Natural killer cell (primary cell): ENCODE data around the gene DENND1A. TPM values are rescaled to one million over a fixed set of nuclear protein-coding genes. Genes with fewer than 3 reads are reported as not detected.

Source experiments
- ATAC-seq, 3 donors: fragments of 150-1000 bp in 2 of 3; fragments of 200-7000 bp in 1 of 3; cut with Tn5 transposase; 1 replicate in 1 of 3; 2 replicates in 2 of 3; pipeline ENCODE4 v1.10.0; 2021; ENCODE audit warnings: mild to moderate bottlenecking in 2 of 3, moderate library complexity in 2 of 3
- DNase-seq, 2 donors: peaks; one replicate each; pipeline versions ENCODE4 v3.0.0 to v3.0.0-alpha.2; 2013 to 2021; ENCODE audit warnings: mixed read lengths in 1 of 2
- H3K27ac ChIP-seq: one replicate; pipeline ENCODE4 v1.5.1; 2013; ENCODE audit warnings: mild to moderate bottlenecking, low read length
- H3K27me3 ChIP-seq: one replicate; pipeline ENCODE4 v1.6.1; 2013; ENCODE audit warnings: low read length; ENCODE audit not compliant: control insufficient read depth, insufficient read depth
- H3K36me3 ChIP-seq: one replicate; pipeline ENCODE4 v1.6.1; 2013; ENCODE audit warnings: low read length; ENCODE audit not compliant: control insufficient read depth, insufficient read depth
- H3K4me1 ChIP-seq: one replicate; pipeline ENCODE4 v1.6.1; 2013; ENCODE audit warnings: low read length; ENCODE audit not compliant: control insufficient read depth, insufficient read depth
- H3K4me3 ChIP-seq: one replicate; pipeline ENCODE4 v1.5.1; 2013; ENCODE audit warnings: low read length
- H3K9me3 ChIP-seq: one replicate; pipeline ENCODE4 v1.6.1; 2013; ENCODE audit warnings: low read length; ENCODE audit not compliant: control insufficient read depth, insufficient read depth
- H3K27ac Mint-ChIP-seq, 2 donors: one replicate each; pipeline ENCODE4 v1.8.0; 2022; ENCODE audit warnings: mild to moderate bottlenecking in 2 of 2, mixed read lengths in 2 of 2, moderate library complexity in 1 of 2
- H3K27me3 Mint-ChIP-seq, 2 donors: one replicate each; pipeline ENCODE4 v1.8.0; 2022; ENCODE audit warnings: low read depth in 2 of 2, mixed read lengths in 2 of 2
- H3K36me3 Mint-ChIP-seq: one replicate; pipeline ENCODE4 v1.8.0; 2022; ENCODE audit warnings: mixed read lengths
- H3K4me1 Mint-ChIP-seq, 2 donors: one replicate each; pipeline ENCODE4 v1.8.0; 2022; ENCODE audit warnings: mixed read lengths in 2 of 2
- H3K4me3 Mint-ChIP-seq: one replicate; pipeline ENCODE4 v1.8.0; 2022; ENCODE audit warnings: mild to moderate bottlenecking, moderate library complexity, mixed read lengths
- H3K9me3 Mint-ChIP-seq, 2 donors: one replicate each; pipeline ENCODE4 v1.8.0; 2022; ENCODE audit warnings: mixed read lengths in 2 of 2
- CTCF ChIP-seq: fragments of 200-600 bp; IDR thresholded peaks from one replicate; pipeline ENCODE4 v1.8.0; 2022; ENCODE audit warnings: antibody characterized with exemption
- WGBS: methylation state at CpG from one replicate; pipeline ENCODE4 v1.1.7; 2013; ENCODE audit warnings: missing lambda C conversion rate; ENCODE audit not compliant: insufficient coverage; 5-methylcytosine and 5-hydroxymethylcytosine counted together
- intact Hi-C: fragments of 100-400 bp; cut with micrococcal nuclease; formaldehyde crosslinking; loops from one replicate; pipeline ENCODE4 v1.14.2; 2022
- total RNA-seq, 4 donors: library from RNA; stranded (reverse); fragments of 120-200 nt in 1 of 4; gene quantifications; one replicate each; pipeline versions ENCODE4 v1.2.3 to v1.2.4, GENCODE V29; 2013 to 2022

Gene DENND1A
- total RNA-seq, 3 donors from 2014 or later (not counting 1 experiment from before 2014, with no cell fraction given): 27.8 to 37.6 (median 30.9) TPM

GRCh38 chr9:123757547-123757946, 172.4 kb downstream of the DENND1A start:
- no peaks in the 10 kb centered on the region for H3K4me1 ChIP-seq

GRCh38 chr9:123756484-123757106, 173.3 kb downstream of the DENND1A start:
- intact Hi-C loops: no loop called here
- no peaks in the 10 kb centered on the region for H3K4me1 ChIP-seq
- Mint-ChIP-seq H3K27ac (no peak overlapping the region), H3K9me3 (no peaks in the 10 kb centered on the region), H3K27me3 (no peaks in the 10 kb centered on the region), H3K4me3 (no peak overlapping the region), H3K4me1 (peaks cover 6 to 12% of the 10 kb centered on the region in 2 donors), H3K36me3 (no peaks in the 10 kb centered on the region)
- DNase-seq (no peak), ATAC-seq (no peak)
- H3K27me3 ChIP-seq: no peaks in the 10 kb centered on the region
- WGBS: 82% methylated on average over 3 of the region's 4 CpGs
- H3K9me3 ChIP-seq: no peaks in the 10 kb centered on the region
- no peak overlapping the region for H3K4me3 ChIP-seq
- H3K27ac ChIP-seq: no peak overlapping the region
- no peak for TF ChIP-seq CTCF
- no peaks in the 10 kb centered on the region for H3K36me3 ChIP-seq

More at GRCh38 chr9:123757547-123757946, 172.4 kb downstream of the DENND1A start:
- H3K27ac Mint-ChIP-seq: no peak overlapping the region
- H3K27me3 Mint-ChIP-seq: no peaks in the 10 kb centered on the region
- H3K36me3 Mint-ChIP-seq: no peaks in the 10 kb centered on the region
- intact Hi-C loops: no loop called here
- Histone ChIP-seq H3K4me3 (no peak overlapping the region), H3K27me3 (no peaks in the 10 kb centered on the region), H3K27ac (no peak overlapping the region), H3K9me3 (no peaks in the 10 kb centered on the region), H3K36me3 (no peaks in the 10 kb centered on the region)
- H3K4me1 Mint-ChIP-seq: peaks cover 6 to 10% of the 10 kb centered on the region in 2 donors
- no peak for ATAC-seq
- H3K9me3 Mint-ChIP-seq: no peaks in the 10 kb centered on the region
- WGBS: 96% methylated on average over 5 of the region's 6 CpGs
- no peak for TF ChIP-seq CTCF
- DNase-seq: no peak
- no peak overlapping the region for H3K4me3 Mint-ChIP-seq

- Histone ChIP-seq H3K27ac (no peak overlapping the region), H3K4me3 (no peak overlapping the region), H3K4me1 (no peaks in the 10 kb centered on the region), H3K9me3 (no peaks in the 10 kb centered on the region), H3K27me3 (no peaks in the 10 kb centered on the region), H3K36me3 (no peaks in the 10 kb centered on the region)
- H3K36me3 Mint-ChIP-seq: no peaks in the 10 kb centered on the region
- H3K4me3 Mint-ChIP-seq: no peak overlapping the region
- TF ChIP-seq CTCF: no peak
- peaks cover 6 to 27% of the 10 kb centered on the region in 2 donors for H3K4me1 Mint-ChIP-seq
- H3K9me3 Mint-ChIP-seq: no peaks in the 10 kb centered on the region
- 84% methylated on average over 2 of the region's 2 CpGs for WGBS
- no peaks in the 10 kb centered on the region for H3K27me3 Mint-ChIP-seq
- intact Hi-C loops: no loop called here
- H3K27ac Mint-ChIP-seq: no peak overlapping the region
- DNase-seq (no peak), ATAC-seq (no peak)
These were observed 176.2 kb downstream of the DENND1A start for GRCh38 chr9:123753669-123754258.
